ENCODE measurements around the gene ADIG.

ADIG gene

GRCh38 chr20:38624084-38624483, 43.1 kb downstream of the ADIG start:
- TF ChIP-seq CTCF (IDR thresholded peaks at IDR 0.05; ENCODE audit: borderline replicate concordance, insufficient read depth, low read depth, low read length) = no peak

GRCh38 chr20:38625896-38626295, 44.9 kb downstream of the ADIG start:
- no peak for TF ChIP-seq CTCF (IDR thresholded peaks at IDR 0.05; ENCODE audit: borderline replicate concordance, insufficient read depth, low read depth, low read length)
- H3K4me3 ChIP-seq (ENCODE audit: low read depth, low read length) = no peak overlapping the region

More at GRCh38 chr20:38624084-38624483, 43.1 kb downstream of the ADIG start:
- H3K4me3 ChIP-seq (ENCODE audit: low read depth, low read length) = no peak overlapping the region

GRCh38 chr20:38626921-38627659, 46.1 kb downstream of the ADIG start:
- no peak for TF ChIP-seq CTCF (IDR thresholded peaks at IDR 0.05; ENCODE audit: borderline replicate concordance, insufficient read depth, low read depth, low read length)

GRCh38 chr20:38628580-38629470, 47.8 kb downstream of the ADIG start:
- H3K4me3 ChIP-seq (ENCODE audit: low read depth, low read length) = no peak overlapping the region
- no peak for TF ChIP-seq CTCF (IDR thresholded peaks at IDR 0.05; ENCODE audit: borderline replicate concordance, insufficient read depth, low read depth, low read length)

More at GRCh38 chr20:38626921-38627659, 46.1 kb downstream of the ADIG start:
- H3K4me3 ChIP-seq (ENCODE audit: low read depth, low read length) = no peak overlapping the region

- TF ChIP-seq CTCF (IDR thresholded peaks at IDR 0.05; ENCODE audit: borderline replicate concordance, insufficient read depth, low read depth, low read length) = no peak
- no peak overlapping the region for H3K4me3 ChIP-seq (ENCODE audit: low read depth, low read length)
These were observed 49.0 kb downstream of the ADIG start for GRCh38 chr20:38629979-38630378.

- no peak for TF ChIP-seq CTCF (IDR thresholded peaks at IDR 0.05; ENCODE audit: borderline replicate concordance, insufficient read depth, low read depth, low read length)
- H3K4me3 ChIP-seq (ENCODE audit: low read depth, low read length) = no peak overlapping the region
These were observed 49.7 kb downstream of the ADIG start for GRCh38 chr20:38630727-38631126.

Data from GM12875 (cell line).